GM10248 (cell line): ENCODE data around the gene ACTN4.
A peak's percentile ranks its signal among the peaks of the same experiment; 100 is the strongest.

Experiments used
- CTCF ChIA-PET: fragments of 300-600 bp; sonication (Branson Sonifier 250); formaldehyde crosslinking; extraction: SDS; loops from one replicate; lab custom pipeline; 2021; ENCODE audit warnings: antibody characterized with exemption; lab: Yijun Ruan, JAX
- POLR2A ChIA-PET: fragments of 350-650 bp; sonication (Branson Sonifier 250); formaldehyde crosslinking; extraction: SDS; loops from one replicate; lab custom pipeline; 2020; ENCODE audit warnings: antibody characterized with exemption; lab: Yijun Ruan, JAX
- DNase-seq: peaks from one replicate; pipeline ENCODE4 v3.0.0; 2012; ENCODE audit errors: extremely low spot score
- CTCF ChIP-seq: IDR thresholded peaks from 2 replicates; pipeline ENCODE4 v1.5.1; 2012; ENCODE audit warnings: mild to moderate bottlenecking, low read depth; ENCODE audit errors: extremely low read depth, missing control alignments, control extremely low read depth

ACTN4 gene

GRCh38 chr19:38684862-38685665 lies 37.6 kb downstream of the ACTN4 start:
- no peak for TF ChIP-seq CTCF
- CTCF ChIA-PET = interaction anchor here (1.3 to 2.6 kb wide), 4 partner anchors 9 to 38 kb away, joined by 3 to 19 read pairs (median 4); partner anchors contain the start of gene ACTN4
- POLR2A ChIA-PET = no interaction called here
- DNase-seq = no peak

- ChIA-PET POLR2A (no interaction called here), CTCF (interaction anchor here (0.8 to 2.6 kb wide), 8 partner anchors 8 to 183 kb away, joined by 3 to 19 read pairs (median 4); partner anchors contain the start of gene ACTN4)
- no peak for DNase-seq
- no peak for TF ChIP-seq CTCF
Observed at GRCh38 chr19:38685666-38686529, 38.4 kb downstream of the ACTN4 start.

- ChIA-PET CTCF (interaction anchor here (0.8 to 2.6 kb wide), 7 partner anchors 12 to 182 kb away, joined by 3 to 19 read pairs (median 4); partner anchors contain the start of gene ACTN4), POLR2A (no interaction called here)
- no peak for TF ChIP-seq CTCF
- peak; percentile 74 for DNase-seq
Observed at GRCh38 chr19:38686530-38686888, 39.1 kb downstream of the ACTN4 start.

GRCh38 chr19:38687837-38688378 lies 40.5 kb downstream of the ACTN4 start:
- DNase-seq = no peak
- TF ChIP-seq CTCF = no peak
- ChIA-PET POLR2A (no interaction called here), CTCF (interaction anchor here (1.0 to 1.8 kb wide), 2 partner anchors 51 to 181 kb away, joined by 3 to 5 read pairs; no protein-coding TSS in a partner anchor)

GRCh38 chr19:38690146-38690545 lies 42.7 kb downstream of the ACTN4 start:
- CTCF ChIA-PET = interaction anchor here (1.0 to 1.9 kb wide), 5 partner anchors 8 to 146 kb away, joined by 3 to 6 read pairs (median 4); no protein-coding TSS in a partner anchor
- DNase-seq = no peak
- TF ChIP-seq CTCF = no peak
- POLR2A ChIA-PET = interaction anchor here (1.5 kb wide), 1 partner anchor 43 kb away, joined by 3 read pairs; the partner anchor contains the start of gene ACTN4

- TF ChIP-seq CTCF = no peak
- DNase-seq = no peak
Observed at GRCh38 chr19:38690832-38691231, 43.4 kb downstream of the ACTN4 start.

More at GRCh38 chr19:38690832-38691231, 43.4 kb downstream of the ACTN4 start:
- ChIA-PET CTCF (interaction anchor here (1.2 to 1.9 kb wide), 3 partner anchors 56 to 147 kb away, joined by 4 to 6 read pairs (median 4); no protein-coding TSS in a partner anchor), POLR2A (interaction anchor here (0.7 to 1.5 kb wide), 2 partner anchors 41 to 44 kb away, joined by 3 read pairs; partner anchors contain the start of gene ACTN4)
